ENCODE results near the gene LGMN. TPM values are rescaled to one million over a fixed set of nuclear protein-coding genes. Genes with fewer than 3 reads are reported as not detected.

LGMN gene
- total and polyA plus RNA-seq, 2 experiments from 2014 or later, result 60.0 to 83.5 TPM

DNA sequence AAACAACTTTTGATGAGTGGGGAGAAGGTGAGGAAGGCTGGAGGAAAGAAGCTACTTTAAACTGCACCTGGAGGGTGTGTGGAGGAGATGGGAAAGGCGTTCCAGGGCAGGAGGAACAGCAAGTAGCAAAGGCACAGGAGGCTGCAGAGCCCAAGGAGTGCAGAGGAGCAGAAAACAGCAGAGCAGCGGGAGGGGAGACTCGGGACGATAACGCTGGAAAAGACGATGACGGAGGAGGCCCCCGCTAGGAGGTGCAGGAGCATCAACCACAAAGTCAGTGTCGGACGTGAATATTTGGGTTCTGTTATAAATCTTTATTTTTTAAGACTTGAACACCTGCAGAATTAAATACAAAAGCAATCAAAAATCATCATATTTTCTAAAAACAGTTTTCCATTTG lies 44.9 kb downstream of the LGMN start:
- Histone ChIP-seq H3K4me3 (no peak overlapping the region), H2AFZ (no peak overlapping the region), H3K36me3 (ENCODE audit: insufficient read depth) (peaks cover 11% of the 10 kb centered on the region; the same call in 1 of the 2 replicates), H3K4me2 (no peak overlapping the region), H3K9me2 (ENCODE audit: insufficient read depth) (no peaks in the 10 kb centered on the region), H3K27me3 (ENCODE audit: insufficient read depth) (no peaks in the 10 kb centered on the region), H3F3A (replicated peaks; ENCODE audit: low read depth) (no peaks in the 10 kb centered on the region), H3K4me1 (ENCODE audit: insufficient read depth) (no peaks in the 10 kb centered on the region), H3K79me2 (replicated peaks; ENCODE audit: insufficient read depth) (no peaks in the 10 kb centered on the region), H3K27ac (ENCODE audit: low read depth) (no peak overlapping the region), H4K20me1 (replicated peaks; ENCODE audit: insufficient read depth) (no peaks in the 10 kb centered on the region)
- no peak overlapping the region for H3K27ac Mint-ChIP-seq
- no peaks in the 10 kb centered on the region for H3K27me3 Mint-ChIP-seq (ENCODE audit: insufficient read depth, low read depth, poor library complexity)
- TF ChIP-seq EZH2phosphoT487 (IDR thresholded peaks at IDR 0.05; ENCODE audit: unreplicated experiment) (no peak), CTCF (conservative IDR thresholded peaks at IDR 0.05; ENCODE audit: low read depth in 2 of 2) (no peak), STAT1 (IDR thresholded peaks at IDR 0.05; ENCODE audit: unreplicated experiment) (no peak), NANOG (IDR thresholded peaks at IDR 0.05; ENCODE audit: borderline replicate concordance) (no peak), ZNF331 (CRISPR knock-in tag; IDR thresholded peaks at IDR 0.05; ENCODE audit: low read depth) (no peak), EZH2 (IDR thresholded peaks at IDR 0.05; ENCODE audit: low read depth, unreplicated experiment) (no peak), ETS1 (IDR thresholded peaks at IDR 0.05) (no peak), POLR2AphosphoS5 (IDR thresholded peaks at IDR 0.05; ENCODE audit: low read depth) (no peak), JUNB (IDR thresholded peaks at IDR 0.05; ENCODE audit: unreplicated experiment) (no peak), CREB1 (CRISPR knock-in tag; IDR thresholded peaks at IDR 0.05; ENCODE audit: low read depth) (no peak), ZNF114 (CRISPR knock-in tag; IDR thresholded peaks at IDR 0.05) (no peak), ZNF462 (CRISPR knock-in tag; IDR thresholded peaks at IDR 0.05) (no peak)
- TF ChIP-seq, protein P1, sequence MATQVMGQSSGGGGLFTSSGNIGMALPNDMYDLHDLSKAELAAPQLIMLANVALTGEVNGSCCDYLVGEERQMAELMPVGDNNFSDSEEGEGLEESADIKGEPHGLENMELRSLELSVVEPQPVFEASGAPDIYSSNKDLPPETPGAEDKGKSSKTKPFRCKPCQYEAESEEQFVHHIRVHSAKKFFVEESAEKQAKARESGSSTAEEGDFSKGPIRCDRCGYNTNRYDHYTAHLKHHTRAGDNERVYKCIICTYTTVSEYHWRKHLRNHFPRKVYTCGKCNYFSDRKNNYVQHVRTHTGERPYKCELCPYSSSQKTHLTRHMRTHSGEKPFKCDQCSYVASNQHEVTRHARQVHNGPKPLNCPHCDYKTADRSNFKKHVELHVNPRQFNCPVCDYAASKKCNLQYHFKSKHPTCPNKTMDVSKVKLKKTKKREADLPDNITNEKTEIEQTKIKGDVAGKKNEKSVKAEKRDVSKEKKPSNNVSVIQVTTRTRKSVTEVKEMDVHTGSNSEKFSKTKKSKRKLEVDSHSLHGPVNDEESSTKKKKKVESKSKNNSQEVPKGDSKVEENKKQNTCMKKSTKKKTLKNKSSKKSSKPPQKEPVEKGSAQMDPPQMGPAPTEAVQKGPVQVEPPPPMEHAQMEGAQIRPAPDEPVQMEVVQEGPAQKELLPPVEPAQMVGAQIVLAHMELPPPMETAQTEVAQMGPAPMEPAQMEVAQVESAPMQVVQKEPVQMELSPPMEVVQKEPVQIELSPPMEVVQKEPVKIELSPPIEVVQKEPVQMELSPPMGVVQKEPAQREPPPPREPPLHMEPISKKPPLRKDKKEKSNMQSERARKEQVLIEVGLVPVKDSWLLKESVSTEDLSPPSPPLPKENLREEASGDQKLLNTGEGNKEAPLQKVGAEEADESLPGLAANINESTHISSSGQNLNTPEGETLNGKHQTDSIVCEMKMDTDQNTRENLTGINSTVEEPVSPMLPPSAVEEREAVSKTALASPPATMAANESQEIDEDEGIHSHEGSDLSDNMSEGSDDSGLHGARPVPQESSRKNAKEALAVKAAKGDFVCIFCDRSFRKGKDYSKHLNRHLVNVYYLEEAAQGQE (IDR thresholded peaks at IDR 0.05; ENCODE audit: unreplicated experiment), result no peak
- ATAC-seq (no peak), DNase-seq (ENCODE audit: low spot score) (no peak)
- H3K4me3 Mint-ChIP-seq, result no peak overlapping the region
- no peaks in the 10 kb centered on the region for H3K4me1 Mint-ChIP-seq
- H3K36me3 Mint-ChIP-seq (ENCODE audit: low read depth), result peaks cover 16% of the 10 kb centered on the region
- no peaks in the 10 kb centered on the region for H3K9me3 Mint-ChIP-seq

Measured in GM23338 (cell line).